AG09319 (cell line): ENCODE results near the gene A3GALT2.
"Not testable (repeated sequence)": the region's sequence is repeated elsewhere in the genome, so short reads cannot be mapped to it uniquely, and the experiment has no call there.

Experiments
- DNase-seq: peaks from one replicate; pipeline ENCODE4 v3.0.0-alpha.2; 2010; ENCODE audit warnings: low read depth; ENCODE audit errors: extremely low read depth
- CTCF ChIP-seq: IDR thresholded peaks from 2 replicates; pipeline ENCODE4 v1.5.1; 2011; ENCODE audit warnings: low read depth, mild to moderate bottlenecking, inconsistent platforms, low read length, moderate library complexity

The A3GALT2 gene

GRCh38 chr1:33292726-33293340, 28.1 kb downstream of the A3GALT2 start:
- no peak for DNase-seq
- no peak for TF ChIP-seq CTCF

- not testable (repeated sequence) for DNase-seq
Observed at GRCh38 chr1:33290615-33291014, 30.3 kb downstream of the A3GALT2 start.

- no peak for DNase-seq
- no peak for TF ChIP-seq CTCF
Observed at GRCh38 chr1:33289858-33290154, 31.1 kb downstream of the A3GALT2 start.

GRCh38 chr1:33288976-33289857, 31.7 kb downstream of the A3GALT2 start:
- no peak for DNase-seq
- no peak for TF ChIP-seq CTCF

GRCh38 chr1:33287317-33287716, 33.6 kb downstream of the A3GALT2 start:
- no peak for TF ChIP-seq CTCF
- DNase-seq, result no peak

GRCh38 chr1:33286451-33287185, 34.3 kb downstream of the A3GALT2 start:
- peak; percentile 14 for DNase-seq
- no peak for TF ChIP-seq CTCF

GRCh38 chr1:33284049-33284448, 36.8 kb downstream of the A3GALT2 start:
- DNase-seq, result no peak
- TF ChIP-seq CTCF, result no peak
